Measurements from ENCODE around the gene FOXL2.

Gene FOXL2

DNA sequence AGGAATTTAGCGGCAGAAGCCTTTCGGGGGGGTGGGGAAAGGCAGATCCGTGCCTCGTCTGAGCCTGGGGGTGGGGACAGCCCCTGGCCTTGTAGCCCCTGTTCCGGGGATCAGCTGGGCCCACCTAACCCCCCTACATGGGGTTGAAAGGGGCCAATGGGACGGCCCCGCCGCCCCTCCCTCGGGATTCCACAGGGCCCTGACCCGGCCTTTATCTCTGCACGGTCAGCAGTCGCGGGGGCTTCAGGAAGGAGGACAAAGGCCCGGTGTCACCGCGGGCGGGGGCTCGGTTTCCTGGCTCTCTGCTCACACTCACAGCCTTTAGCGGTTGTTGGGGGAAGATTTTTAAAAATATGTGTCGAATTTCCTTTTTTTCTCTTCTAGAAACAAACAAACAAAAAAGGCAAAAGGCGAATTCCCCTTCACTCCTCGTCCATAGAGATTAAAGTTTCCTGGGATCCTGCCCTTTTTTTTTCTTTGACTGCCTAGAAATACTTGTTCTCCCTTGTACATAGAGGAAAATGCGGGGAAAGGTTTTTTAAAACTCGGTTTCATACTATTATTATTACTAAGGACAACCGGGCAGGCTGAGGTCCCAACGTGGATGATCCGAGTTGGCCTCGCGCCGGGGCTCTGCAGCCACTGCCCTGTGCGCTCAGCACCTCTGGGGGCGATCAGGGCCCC, 7.9 kb downstream of the FOXL2 start:
- no peak overlapping the region for H3K4me3 ChIP-seq (replicated peaks in 1 of 2; ENCODE audit: low read depth in 2 of 2, low read length in 2 of 2)
- DNase-seq (ENCODE audit: low read depth in 2 of 2), result no peak
- TF ChIP-seq, protein P1, sequence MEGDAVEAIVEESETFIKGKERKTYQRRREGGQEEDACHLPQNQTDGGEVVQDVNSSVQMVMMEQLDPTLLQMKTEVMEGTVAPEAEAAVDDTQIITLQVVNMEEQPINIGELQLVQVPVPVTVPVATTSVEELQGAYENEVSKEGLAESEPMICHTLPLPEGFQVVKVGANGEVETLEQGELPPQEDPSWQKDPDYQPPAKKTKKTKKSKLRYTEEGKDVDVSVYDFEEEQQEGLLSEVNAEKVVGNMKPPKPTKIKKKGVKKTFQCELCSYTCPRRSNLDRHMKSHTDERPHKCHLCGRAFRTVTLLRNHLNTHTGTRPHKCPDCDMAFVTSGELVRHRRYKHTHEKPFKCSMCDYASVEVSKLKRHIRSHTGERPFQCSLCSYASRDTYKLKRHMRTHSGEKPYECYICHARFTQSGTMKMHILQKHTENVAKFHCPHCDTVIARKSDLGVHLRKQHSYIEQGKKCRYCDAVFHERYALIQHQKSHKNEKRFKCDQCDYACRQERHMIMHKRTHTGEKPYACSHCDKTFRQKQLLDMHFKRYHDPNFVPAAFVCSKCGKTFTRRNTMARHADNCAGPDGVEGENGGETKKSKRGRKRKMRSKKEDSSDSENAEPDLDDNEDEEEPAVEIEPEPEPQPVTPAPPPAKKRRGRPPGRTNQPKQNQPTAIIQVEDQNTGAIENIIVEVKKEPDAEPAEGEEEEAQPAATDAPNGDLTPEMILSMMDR (IDR thresholded peaks at IDR 0.05; ENCODE audit: low read depth, low read length), result no peak

DNA sequence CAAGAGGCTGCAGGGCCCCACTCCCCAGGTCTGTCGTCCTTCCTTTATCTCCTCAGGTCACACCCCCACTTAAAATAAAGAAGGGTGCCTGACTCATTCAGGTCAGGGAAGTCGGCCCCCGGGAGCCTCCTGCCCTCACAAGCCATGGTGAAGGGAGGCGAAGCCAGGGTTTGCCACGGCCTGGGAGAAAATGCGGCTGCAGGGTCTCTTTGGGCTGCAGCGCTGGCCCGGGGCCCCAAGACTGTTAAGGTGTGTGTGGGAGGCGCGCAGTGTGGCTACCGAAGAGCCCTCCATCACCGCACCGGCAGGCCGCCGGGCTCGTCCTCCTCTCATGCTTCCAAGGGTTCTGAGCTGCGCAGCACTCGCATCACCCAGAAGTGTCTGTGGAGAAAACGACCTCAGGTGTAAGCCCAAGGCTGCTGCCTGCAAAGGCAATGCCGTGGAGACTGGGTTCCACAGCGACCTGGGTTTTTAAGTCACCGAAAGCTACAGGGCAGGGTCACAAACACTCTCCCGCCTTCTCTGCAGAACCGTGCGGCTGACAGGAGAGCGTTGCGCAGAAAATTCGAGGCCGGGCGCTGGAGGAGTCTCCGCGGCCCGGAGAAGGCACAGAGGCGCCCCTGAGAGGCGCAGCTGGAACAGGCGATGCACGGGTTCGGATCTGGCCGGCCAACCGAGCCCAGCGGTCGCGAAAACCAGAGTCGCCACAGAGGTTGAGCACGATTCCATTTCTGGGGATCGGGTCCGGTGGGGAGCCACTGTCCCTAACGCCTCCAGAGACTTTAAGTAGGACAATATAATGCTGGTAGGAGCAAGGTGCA, 8.7 kb downstream of the FOXL2 start:
- TF ChIP-seq, protein P1 (IDR thresholded peaks at IDR 0.05; ENCODE audit: low read depth, low read length), result no peak
- no peak for DNase-seq (ENCODE audit: low read depth in 2 of 2)
- H3K4me3 ChIP-seq (replicated peaks in 1 of 2; ENCODE audit: low read depth in 2 of 2, low read length in 2 of 2), result no peak overlapping the region

DNA sequence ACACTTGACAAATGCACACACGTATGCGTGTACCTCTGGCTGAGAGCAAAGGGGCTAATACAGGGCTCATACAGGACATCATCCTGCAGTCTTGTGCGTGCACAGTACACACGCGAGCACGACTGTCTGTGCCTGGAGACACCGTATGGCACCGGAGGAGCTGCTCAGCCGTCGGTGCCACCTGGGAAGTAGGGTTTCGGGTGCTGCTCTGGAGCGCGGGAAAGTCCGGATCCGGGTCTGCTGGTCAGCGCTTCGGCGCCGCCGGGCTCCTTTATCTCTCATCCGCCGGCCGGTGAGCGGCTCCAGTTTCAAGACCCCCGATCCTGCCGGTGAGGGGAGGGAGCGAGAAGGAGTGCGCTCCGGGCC, 9.3 kb downstream of the FOXL2 start:
- no peak for DNase-seq (ENCODE audit: low read depth in 2 of 2)
- H3K4me3 ChIP-seq (replicated peaks in 1 of 2; ENCODE audit: low read depth in 2 of 2, low read length in 2 of 2), result no peak overlapping the region
- TF ChIP-seq, protein P1 (IDR thresholded peaks at IDR 0.05; ENCODE audit: low read depth, low read length), result no peak

DNA sequence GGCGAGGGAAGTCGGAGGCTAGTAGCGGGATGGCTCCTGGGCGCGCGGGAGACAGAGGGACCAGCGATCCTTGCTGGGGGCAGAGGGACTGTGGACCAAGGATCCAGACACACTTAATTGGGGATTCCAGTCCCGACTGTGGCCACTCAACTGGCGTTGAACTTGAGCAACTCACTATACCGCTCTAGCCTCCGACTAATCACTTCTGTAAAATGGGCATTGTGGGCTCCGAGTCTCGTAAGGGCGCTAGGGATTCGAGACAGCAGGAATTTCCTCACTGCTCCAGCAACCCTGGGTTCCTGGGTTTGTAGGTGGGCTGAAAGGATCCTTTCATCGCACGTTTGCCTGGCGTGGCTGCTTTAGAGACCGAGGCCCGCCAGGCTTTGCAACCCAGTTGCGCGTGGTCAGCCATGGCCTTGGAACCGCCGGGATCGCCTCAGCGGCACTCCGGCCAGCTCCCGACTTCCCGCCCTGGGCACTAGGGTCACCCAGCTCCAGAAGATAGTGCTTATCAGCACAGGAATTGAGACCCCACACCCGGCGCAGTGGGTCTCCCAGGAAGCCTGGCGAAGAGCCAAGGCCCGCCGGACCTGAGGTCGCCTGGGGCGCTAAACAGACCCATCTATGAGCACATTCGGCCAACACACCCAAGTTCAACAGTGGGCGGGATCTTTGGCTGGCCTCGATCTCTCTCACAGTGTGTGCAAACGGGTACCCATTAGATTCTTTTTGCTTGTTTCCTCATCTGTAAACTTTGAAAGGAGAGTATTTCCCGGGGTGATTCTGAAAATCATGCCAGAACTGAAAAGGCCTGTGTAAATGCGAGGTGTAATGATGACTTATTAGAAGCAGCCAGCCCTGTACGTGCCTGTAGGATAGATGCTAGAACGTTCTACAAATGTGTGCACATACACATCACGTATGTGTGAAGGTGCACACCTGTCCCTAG, 9.9 kb downstream of the FOXL2 start:
- no peak for DNase-seq (ENCODE audit: low read depth in 2 of 2)
- TF ChIP-seq, protein P1 (IDR thresholded peaks at IDR 0.05; ENCODE audit: low read depth, low read length), result no peak
- H3K4me3 ChIP-seq (replicated peaks in 1 of 2; ENCODE audit: low read depth in 2 of 2, low read length in 2 of 2), result no peak overlapping the region

DNA sequence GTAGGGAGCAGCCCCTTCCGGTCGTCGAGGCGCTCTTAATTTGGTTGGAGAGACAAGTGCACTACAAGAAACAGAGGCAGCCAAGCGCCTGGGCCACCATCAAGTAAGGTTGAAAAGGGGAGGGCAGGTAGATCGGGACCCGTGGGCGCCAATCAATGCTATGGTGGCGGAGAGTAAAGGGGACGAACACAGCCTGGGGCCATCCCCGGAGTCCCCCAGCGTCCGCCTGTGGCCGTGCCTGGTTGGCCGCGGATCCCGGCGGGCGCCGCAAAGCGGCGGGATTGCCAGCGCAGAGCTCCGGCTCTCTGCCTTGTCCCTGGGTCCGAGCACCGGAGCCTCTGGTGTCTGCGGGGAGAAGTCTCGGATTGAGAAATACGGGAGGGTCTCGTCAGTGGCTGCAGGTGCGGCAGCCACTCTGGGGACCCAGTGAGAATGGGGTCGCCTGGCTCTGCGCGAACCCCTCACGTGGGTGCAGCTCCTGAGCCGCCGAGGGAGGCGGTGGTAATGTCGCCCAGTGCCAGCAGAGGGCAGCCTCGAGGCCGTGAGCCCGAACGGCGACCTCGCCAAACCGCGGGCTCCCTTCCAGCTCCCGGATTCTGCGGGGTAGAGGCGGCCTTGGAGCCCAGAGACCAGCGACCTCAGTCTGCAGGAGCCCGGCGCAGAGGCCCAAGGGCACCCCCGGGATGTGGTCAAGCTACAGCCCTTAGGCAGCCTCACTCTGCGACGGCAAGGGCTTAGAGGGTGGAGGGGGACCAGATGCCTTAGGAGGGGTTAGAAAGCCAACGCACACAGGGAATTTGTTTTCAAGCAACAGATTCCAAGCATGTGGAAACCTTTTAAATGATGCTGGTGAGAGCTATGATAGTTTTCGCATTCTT, 10.8 kb downstream of the FOXL2 start:
- DNase-seq (ENCODE audit: low read depth in 2 of 2), result peak; percentile 59 to 60
- H3K4me3 ChIP-seq (replicated peaks in 1 of 2; ENCODE audit: low read depth in 2 of 2, low read length in 2 of 2), result peak overlapping the region; percentile 30 to 52
- TF ChIP-seq, protein P1 (IDR thresholded peaks at IDR 0.05; ENCODE audit: low read depth, low read length), result peak; percentile 95

DNA sequence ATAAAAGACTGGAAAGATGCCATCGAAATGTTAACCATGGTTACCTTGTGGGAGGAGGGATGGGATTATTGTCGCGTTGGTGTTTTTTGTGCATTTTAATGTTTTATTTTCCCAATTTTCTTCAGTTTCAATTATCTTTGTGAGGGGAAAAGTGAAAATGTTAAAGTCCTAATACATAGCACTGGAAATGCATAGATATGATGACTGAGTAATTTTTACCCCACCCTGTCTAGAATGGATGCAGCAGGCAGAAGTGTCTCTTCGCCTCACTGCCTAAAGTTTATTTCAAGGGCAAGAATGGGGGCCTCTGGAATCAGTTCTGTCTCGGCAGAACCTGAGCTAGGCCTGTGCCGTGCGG, 11.5 kb downstream of the FOXL2 start:
- no peak for DNase-seq (ENCODE audit: low read depth in 2 of 2)
- H3K4me3 ChIP-seq (replicated peaks in 1 of 2; ENCODE audit: low read depth in 2 of 2, low read length in 2 of 2), result no peak overlapping the region
- TF ChIP-seq, protein P1 (IDR thresholded peaks at IDR 0.05; ENCODE audit: low read depth, low read length), result no peak
